Fibroblast of mammary gland (primary cell): ENCODE data around the gene HPSE2.
"Not testable (repeated sequence)": the region's sequence is repeated elsewhere in the genome, so short reads cannot be mapped to it uniquely, and the experiment has no call there.

Experiments
- DNase-seq: peaks from one replicate; pipeline ENCODE4 v3.0.0-alpha.2; 2010; ENCODE audit warnings: low read depth
- H3K4me3 ChIP-seq: 2 replicates; pipeline ENCODE4 v1.5.1; 2011; ENCODE audit warnings: low read depth, mild to moderate bottlenecking, low read length, moderate library complexity; ENCODE audit not compliant: control insufficient read depth
- CTCF ChIP-seq: conservative IDR thresholded peaks from 2 replicates; pipeline ENCODE4 v1.5.1; 2011; ENCODE audit warnings: low read depth, low read length, inconsistent platforms; ENCODE audit not compliant: control insufficient read depth, insufficient read depth

The HPSE2 gene

GRCh38 chr10:99161165-99161564, 74.5 kb downstream of the HPSE2 start:
- no peak for TF ChIP-seq CTCF
- H3K4me3 ChIP-seq: no peak overlapping the region
- no peak for DNase-seq

DNA sequence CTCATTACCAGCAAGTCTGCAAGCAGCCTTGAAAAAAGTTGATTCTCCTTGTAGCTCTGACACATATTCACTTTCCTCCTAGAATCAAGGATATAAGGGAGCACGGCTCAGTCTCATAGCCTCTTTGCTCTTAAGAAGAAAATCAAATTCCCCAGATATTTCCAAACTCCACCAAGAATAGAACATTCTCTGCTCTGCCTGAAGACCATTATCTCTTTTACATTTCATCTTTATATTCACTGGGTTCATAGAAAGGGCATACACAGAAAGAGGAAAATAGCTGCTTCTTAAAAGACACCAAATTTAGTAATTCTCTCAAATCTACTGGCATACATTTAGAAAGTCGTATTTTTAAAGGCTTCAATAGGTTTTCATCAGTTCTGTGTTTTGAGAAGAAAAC, 92.0 kb downstream of the HPSE2 start:
- TF ChIP-seq CTCF: no peak
- DNase-seq: no peak
- no peak overlapping the region for H3K4me3 ChIP-seq

- no peak overlapping the region for H3K4me3 ChIP-seq
- TF ChIP-seq CTCF: no peak
- no peak for DNase-seq
These were observed 92.6 kb downstream of the HPSE2 start for GRCh38 chr10:99143011-99143410.

GRCh38 chr10:99132897-99133296, 102.8 kb downstream of the HPSE2 start:
- H3K4me3 ChIP-seq, DNase-seq: not testable (repeated sequence)

- no peak overlapping the region for H3K4me3 ChIP-seq
- TF ChIP-seq CTCF: no peak
- no peak for DNase-seq
These were observed 109.8 kb downstream of the HPSE2 start for GRCh38 chr10:99125879-99126278.

DNA sequence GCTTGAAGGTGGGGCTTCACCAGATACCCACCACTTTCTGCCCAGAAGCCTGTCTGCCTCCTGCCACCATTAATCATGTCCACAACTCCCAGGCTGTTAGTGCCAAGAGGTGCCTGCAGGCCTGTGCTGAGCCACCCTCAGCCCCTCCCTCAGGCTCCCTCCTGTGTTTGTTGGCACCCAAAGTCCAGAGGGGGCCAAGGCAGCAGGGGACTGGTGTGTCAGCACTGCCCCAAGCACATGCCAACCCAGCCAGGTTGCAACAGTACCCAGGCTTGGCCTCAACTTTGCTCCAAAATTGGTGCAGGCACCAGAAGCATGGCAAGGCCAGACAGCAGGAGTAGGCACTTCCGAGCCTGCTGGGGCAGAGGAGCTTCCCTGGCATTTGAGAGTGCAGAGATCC, 111.3 kb downstream of the HPSE2 start:
- no peak for TF ChIP-seq CTCF
- H3K4me3 ChIP-seq: no peak overlapping the region
- no peak for DNase-seq

DNA sequence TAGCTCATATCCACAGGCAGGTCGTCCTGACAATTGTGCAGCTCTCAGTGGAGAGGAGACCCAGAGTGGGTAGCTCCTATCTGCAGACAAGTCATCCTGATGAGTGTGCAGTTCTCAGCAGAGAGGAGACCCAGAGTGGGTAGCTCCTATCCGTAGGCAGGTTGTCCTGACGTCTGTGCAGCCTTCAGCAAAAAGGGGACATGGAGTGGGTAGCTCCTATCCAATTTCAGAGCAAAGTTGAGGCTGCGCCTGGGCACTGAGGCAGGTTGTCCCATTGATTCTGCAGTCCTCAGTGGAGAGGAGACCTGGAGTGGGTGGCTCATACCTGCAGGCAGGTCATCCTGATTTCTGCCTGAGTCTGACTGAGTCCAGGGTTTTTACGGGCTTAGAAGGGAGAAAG, 111.8 kb downstream of the HPSE2 start:
- no peak for TF ChIP-seq CTCF
- no peak for DNase-seq
- H3K4me3 ChIP-seq: no peak overlapping the region

DNA sequence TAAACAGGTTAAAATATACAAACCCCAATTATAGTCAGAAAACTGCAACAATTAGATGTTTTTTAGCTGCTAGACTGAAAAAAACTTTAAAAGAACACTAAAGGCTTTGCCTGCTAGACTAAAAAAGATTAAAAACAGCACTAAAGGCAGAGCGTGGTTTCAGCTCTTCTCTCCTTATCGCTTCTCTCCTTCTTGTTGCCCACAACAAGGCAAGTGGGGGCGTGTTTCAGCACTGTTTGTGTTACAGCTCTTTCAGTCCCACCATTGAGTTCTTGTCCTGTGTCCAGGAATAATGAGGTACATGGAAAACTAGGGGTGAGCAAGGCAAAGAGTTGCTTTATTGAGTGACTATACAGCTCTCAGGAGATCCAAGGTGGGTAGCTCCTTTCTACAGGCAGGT, 112.3 kb downstream of the HPSE2 start:
- H3K4me3 ChIP-seq: no peak overlapping the region
- no peak for TF ChIP-seq CTCF
- DNase-seq: no peak
